HCT116 (cell line): ENCODE data around the gene PRAMEF12. TPM values are rescaled to one million over a fixed set of nuclear protein-coding genes. Genes with fewer than 3 reads are reported as not detected.
A peak's percentile ranks its signal among the peaks of the same experiment; 100 is the strongest.

Source experiments
- ATAC-seq: fragments of 200-7000 bp; cut with Tn5 transposase; 2 replicates; pipeline ENCODE4 v1.9.1; 2020; ENCODE audit warnings: mild to moderate bottlenecking, moderate library complexity
- BruUV-seq: library from RNA; stranded (reverse); fragments of 400-500 nt; replicated peaks from 2 replicates; lab custom pipeline; 2021; lab: Mats Ljungman, UMichigan
- CTCF ChIA-PET: fragments of 300-600 bp; sonication (Branson Sonifier 250); formaldehyde crosslinking; loops from one replicate; lab custom pipeline; 2021; ENCODE audit warnings: antibody characterized with exemption; lab: Charles Lee
- POLR2A ChIA-PET: fragments of 300-600, 350-600 bp; sonication (Branson Sonifier 250); formaldehyde crosslinking; loops from one replicate; lab custom pipeline; 2021; ENCODE audit warnings: antibody characterized with exemption; lab: Charles Lee
- RAD21 ChIA-PET, 2 experiments: fragments of 300-600 bp; sonication (Branson Sonifier 250); formaldehyde crosslinking; loops; one replicate each; lab custom pipeline; 2023; ENCODE audit warnings: low total read pairs in 2 of 2; ENCODE audit not compliant: uncharacterized antibody in 2 of 2, unreplicated experiment in 2 of 2, low non-redundant PET in 1 of 2; lab: Charles Lee
- DNase-seq: peaks from one replicate; pipeline ENCODE4 v3.0.0-alpha.2; 2010; ENCODE audit warnings: low read depth, low spot score
- H2AFZ ChIP-seq: fragments of 200-600 bp; shearing (Covaris generic), sonication (generic); 2 replicates; pipeline ENCODE4 v1.6.1; 2017; ENCODE audit warnings: low read depth, mixed run types, mixed read lengths, antibody characterized with exemption, low read length; ENCODE audit not compliant: poor library complexity, severe bottlenecking
- H3K27ac ChIP-seq: 2 replicates; pipeline ENCODE4 v1.5.1; 2012; ENCODE audit warnings: low read depth, low read length
- H3K27me3 ChIP-seq: fragments of 200-600 bp; sonication (generic); 2 replicates; pipeline ENCODE4 v1.6.1; 2016; ENCODE audit warnings: mixed run types, low read length, mixed read lengths; ENCODE audit not compliant: insufficient read depth
- H3K36me3 ChIP-seq, 2 experiments: fragments of 200-500 bp in 1 of 2; fragments of 200-600 bp in 1 of 2; sonication (Bioruptor generic) in 1 of 2; sonication (generic) in 1 of 2; 2 replicates each; pipeline versions ENCODE4 v1.5.1 to v1.6.1; 2014 to 2016; ENCODE audit warnings: low read length in 2 of 2, inconsistent platforms in 1 of 2, mixed read lengths in 1 of 2, mixed run types in 1 of 2; ENCODE audit not compliant: insufficient read depth in 2 of 2, control insufficient read depth in 1 of 2
- H3K4me1 ChIP-seq, 2 experiments: fragments of 200-600 bp in 1 of 2; sonication (generic) in 1 of 2; 2 replicates each; pipeline versions ENCODE4 v1.5.1 to v1.6.1; 2012 to 2017; ENCODE audit warnings: low read length in 2 of 2, inconsistent platforms in 1 of 2, mild to moderate bottlenecking in 1 of 2, mixed read lengths in 1 of 2, mixed run types in 1 of 2, moderate library complexity in 1 of 2; ENCODE audit not compliant: insufficient read depth in 2 of 2, control insufficient read depth in 1 of 2
- H3K4me2 ChIP-seq: fragments of 200-600 bp; sonication (generic); 2 replicates; pipeline ENCODE4 v1.6.1; 2017; ENCODE audit warnings: mixed run types, low read length, mixed read lengths
- H3K4me3 ChIP-seq, 2 experiments: fragments of 200-600 bp in 1 of 2; sonication (generic) in 1 of 2; replicated peaks in 1 of 2; 2 replicates each; pipeline ENCODE4 v1.5.1; 2011 to 2016; ENCODE audit warnings: low read length in 2 of 2, control low read depth in 1 of 2, low read depth in 1 of 2, mild to moderate bottlenecking in 1 of 2, mixed read lengths in 1 of 2, mixed run types in 1 of 2
- H3K79me2 ChIP-seq: fragments of 200-600 bp; sonication (generic); 2 replicates; pipeline ENCODE4 v1.6.1; 2017; ENCODE audit warnings: mild to moderate bottlenecking, mixed run types, low read length, moderate library complexity, mixed read lengths; ENCODE audit not compliant: insufficient read depth
- H3K9ac ChIP-seq: fragments of 200-600 bp; sonication (generic); 2 replicates; pipeline ENCODE4 v1.6.1; 2016; ENCODE audit warnings: low read length, mixed read lengths
- H3K9me2 ChIP-seq: fragments of 200-600 bp; sonication (generic), shearing (Covaris generic); 2 replicates; pipeline ENCODE4 v1.6.1; 2017; ENCODE audit warnings: mixed run types, mild to moderate bottlenecking, moderate library complexity; ENCODE audit not compliant: insufficient read depth
- H3K9me3 ChIP-seq, 2 experiments: fragments of 200-500 bp in 1 of 2; fragments of 200-600 bp in 1 of 2; sonication (Bioruptor generic) in 1 of 2; sonication (generic) in 1 of 2; 2 replicates each; pipeline ENCODE4 v1.6.1; 2014 to 2017; ENCODE audit warnings: low read length in 2 of 2, mixed read lengths in 2 of 2, inconsistent platforms in 1 of 2, low read depth in 1 of 2, mild to moderate bottlenecking in 1 of 2, mixed run types in 1 of 2, moderate library complexity in 1 of 2; ENCODE audit not compliant: control insufficient read depth in 1 of 2, insufficient read depth in 1 of 2
- H4K20me1 ChIP-seq: fragments of 200-600 bp; sonication (generic), shearing (Covaris generic); 2 replicates; pipeline ENCODE4 v1.6.1; 2017; ENCODE audit warnings: mixed run types, mild to moderate bottlenecking, moderate library complexity; ENCODE audit not compliant: insufficient read depth
- CBX3 ChIP-seq: IDR thresholded peaks from 2 replicates; pipeline ENCODE4 v1.6.1; 2012; ENCODE audit warnings: low read depth
- EGR1 ChIP-seq: IDR thresholded peaks from 2 replicates; pipeline ENCODE4 v1.6.1; 2012; ENCODE audit warnings: low read depth
- FOSL1 ChIP-seq: IDR thresholded peaks from 2 replicates; pipeline ENCODE4 v1.6.1; 2012; ENCODE audit warnings: low read depth
- POLR2A ChIP-seq: IDR thresholded peaks from 2 replicates; pipeline ENCODE4 v1.7.0; 2011; ENCODE audit warnings: borderline replicate concordance; ENCODE audit not compliant: insufficient read depth, insufficient read length; ENCODE audit errors: extremely low read depth
- RAD21 ChIP-seq: IDR thresholded peaks from 2 replicates; pipeline ENCODE4 v1.6.1; 2012; ENCODE audit warnings: low read depth, mild to moderate bottlenecking
- SP1 ChIP-seq: IDR thresholded peaks from 2 replicates; pipeline ENCODE4 v1.6.1; 2012; ENCODE audit warnings: low read depth
- ZFX ChIP-seq: fragments of 450-650 bp; IDR thresholded peaks from 2 replicates; pipeline ENCODE4 v1.6.1; 2017
- ZNF274 ChIP-seq: fragments of 200-500 bp; sonication (Bioruptor generic); IDR thresholded peaks from 2 replicates; pipeline ENCODE4 v1.6.1; 2014; ENCODE audit warnings: mild to moderate bottlenecking, low read depth, low read length, inconsistent platforms
- intact Hi-C: fragments of 100-400 bp; cut with micrococcal nuclease; formaldehyde crosslinking; loops from 2 replicates; pipeline ENCODE4 v1.10.0; 2022
- total RNA-seq: library from RNA; stranded (reverse); gene quantifications from one replicate; pipeline ENCODE4 v1.2.1, GENCODE V29; 2021; ENCODE audit not compliant: unreplicated experiment
- TF ChIP-seq, protein P1 (sequence below): IDR thresholded peaks from 2 replicates; pipeline ENCODE4 v1.6.1; 2012; ENCODE audit warnings: low read depth
- TF ChIP-seq, protein P2 (sequence below): IDR thresholded peaks from 2 replicates; pipeline ENCODE4 v1.6.1; 2012
- TF ChIP-seq, protein P3 (sequence below): IDR thresholded peaks from 2 replicates; pipeline ENCODE4 v1.6.1; 2012

PRAMEF12 gene
- total RNA-seq, 1 experiment from 2014 or later = not detected

DNA sequence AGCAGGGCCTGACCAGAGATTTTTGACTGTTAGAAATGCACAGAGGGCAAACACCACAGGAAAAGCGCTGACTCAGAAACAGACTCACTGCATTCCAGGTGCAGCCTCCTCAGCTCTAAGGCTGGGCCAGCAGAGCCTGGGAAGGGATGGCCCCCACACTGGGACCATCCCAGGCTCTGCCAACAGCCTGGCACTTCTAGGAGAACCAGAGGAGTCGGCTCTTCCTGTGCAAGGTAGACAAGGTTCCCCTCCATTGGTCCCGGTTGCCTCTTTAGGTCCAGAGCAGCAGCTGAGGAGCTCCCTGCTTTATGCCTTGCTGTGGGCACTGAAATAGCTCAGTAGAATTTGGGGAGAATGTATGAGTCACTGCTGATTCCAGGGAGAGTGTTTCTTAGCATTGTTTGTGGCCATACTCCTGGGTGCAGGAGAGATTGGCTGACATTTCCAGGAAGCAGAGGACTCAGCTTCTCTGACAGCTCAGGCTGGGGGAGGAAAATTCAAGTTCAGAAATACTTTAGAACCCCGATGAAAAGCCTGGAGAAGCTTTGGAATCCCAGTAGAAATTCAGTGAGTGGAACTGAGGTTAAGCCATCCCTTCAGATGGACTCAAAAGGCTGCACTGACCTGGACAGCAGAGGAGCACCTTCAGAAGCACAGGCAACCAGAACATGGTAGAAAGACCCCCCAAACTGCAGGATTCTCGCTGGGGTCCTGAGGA, 37.3 kb downstream of the PRAMEF12 start:
- CTCF ChIA-PET = no interaction called here
- Histone ChIP-seq H3K9ac (no peak overlapping the region), H4K20me1 (no peaks in the 10 kb centered on the region), H3K9me2 (no peaks in the 10 kb centered on the region), H2AFZ (no peak overlapping the region), H3K4me1 (no peaks in the 10 kb centered on the region), H3K4me3 (no peak overlapping the region), H3K36me3 (no peaks in the 10 kb centered on the region), H3K27me3 (0 out of 2 replicates have a peak, but pooled peaks cover 7% of the 10 kb centered on the region), H3K4me2 (no peak overlapping the region), H3K9me3 (no peaks in the 10 kb centered on the region), H3K79me2 (no peaks in the 10 kb centered on the region)
- DNase-seq = no peak
- intact Hi-C loops = no loop called here
- TF ChIP-seq RAD21 (no peak), ZNF274 (no peak), FOSL1 (no peak), EGR1 (no peak), CBX3 (no peak), SP1 (no peak), POLR2A (no peak), ZFX (no peak)
- TF ChIP-seq, protein P1, sequence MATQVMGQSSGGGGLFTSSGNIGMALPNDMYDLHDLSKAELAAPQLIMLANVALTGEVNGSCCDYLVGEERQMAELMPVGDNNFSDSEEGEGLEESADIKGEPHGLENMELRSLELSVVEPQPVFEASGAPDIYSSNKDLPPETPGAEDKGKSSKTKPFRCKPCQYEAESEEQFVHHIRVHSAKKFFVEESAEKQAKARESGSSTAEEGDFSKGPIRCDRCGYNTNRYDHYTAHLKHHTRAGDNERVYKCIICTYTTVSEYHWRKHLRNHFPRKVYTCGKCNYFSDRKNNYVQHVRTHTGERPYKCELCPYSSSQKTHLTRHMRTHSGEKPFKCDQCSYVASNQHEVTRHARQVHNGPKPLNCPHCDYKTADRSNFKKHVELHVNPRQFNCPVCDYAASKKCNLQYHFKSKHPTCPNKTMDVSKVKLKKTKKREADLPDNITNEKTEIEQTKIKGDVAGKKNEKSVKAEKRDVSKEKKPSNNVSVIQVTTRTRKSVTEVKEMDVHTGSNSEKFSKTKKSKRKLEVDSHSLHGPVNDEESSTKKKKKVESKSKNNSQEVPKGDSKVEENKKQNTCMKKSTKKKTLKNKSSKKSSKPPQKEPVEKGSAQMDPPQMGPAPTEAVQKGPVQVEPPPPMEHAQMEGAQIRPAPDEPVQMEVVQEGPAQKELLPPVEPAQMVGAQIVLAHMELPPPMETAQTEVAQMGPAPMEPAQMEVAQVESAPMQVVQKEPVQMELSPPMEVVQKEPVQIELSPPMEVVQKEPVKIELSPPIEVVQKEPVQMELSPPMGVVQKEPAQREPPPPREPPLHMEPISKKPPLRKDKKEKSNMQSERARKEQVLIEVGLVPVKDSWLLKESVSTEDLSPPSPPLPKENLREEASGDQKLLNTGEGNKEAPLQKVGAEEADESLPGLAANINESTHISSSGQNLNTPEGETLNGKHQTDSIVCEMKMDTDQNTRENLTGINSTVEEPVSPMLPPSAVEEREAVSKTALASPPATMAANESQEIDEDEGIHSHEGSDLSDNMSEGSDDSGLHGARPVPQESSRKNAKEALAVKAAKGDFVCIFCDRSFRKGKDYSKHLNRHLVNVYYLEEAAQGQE = no peak
- TF ChIP-seq, protein P2, sequence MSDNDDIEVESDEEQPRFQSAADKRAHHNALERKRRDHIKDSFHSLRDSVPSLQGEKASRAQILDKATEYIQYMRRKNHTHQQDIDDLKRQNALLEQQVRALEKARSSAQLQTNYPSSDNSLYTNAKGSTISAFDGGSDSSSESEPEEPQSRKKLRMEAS = no peak
- TF ChIP-seq, protein P3, sequence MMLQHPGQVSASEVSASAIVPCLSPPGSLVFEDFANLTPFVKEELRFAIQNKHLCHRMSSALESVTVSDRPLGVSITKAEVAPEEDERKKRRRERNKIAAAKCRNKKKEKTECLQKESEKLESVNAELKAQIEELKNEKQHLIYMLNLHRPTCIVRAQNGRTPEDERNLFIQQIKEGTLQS = no peak
- TF ChIP-seq, all 23 proteins: peak for 0
- RAD21 ChIA-PET = no interaction called here
- no peak overlapping the region for H3K27ac ChIP-seq
- POLR2A ChIA-PET = no interaction called here
- BruUV-seq = no TSS peak
- peak; percentile 47 for ATAC-seq
